Smooth muscle cell (in vitro differentiated cells): Measurements from ENCODE around the gene ZACN. TPM values are rescaled to one million over a fixed set of nuclear protein-coding genes. Genes with fewer than 3 reads are reported as not detected.
A peak's percentile ranks its signal among the peaks of the same experiment; 100 is the strongest.

ENCODE experiments used
- DNase-seq: peaks from one replicate; lab custom pipeline; 2025; ENCODE audit not compliant: unreplicated experiment; lab: John Stamatoyannopoulos, UW
- H2AFZ ChIP-seq: fragments of 200-600 bp; sonication (generic); 2 replicates; pipeline ENCODE4 v1.6.0; 2016; ENCODE audit warnings: antibody characterized with exemption, low read depth, mild to moderate bottlenecking
- H3F3A ChIP-seq: fragments of 200-600 bp; sonication (generic); 2 replicates; pipeline ENCODE4 v1.6.0; 2017; ENCODE audit warnings: antibody characterized with exemption, low read depth
- H3K27ac ChIP-seq: fragments of 200-600 bp; sonication (generic); 2 replicates; pipeline ENCODE4 v1.5.1; 2016; ENCODE audit warnings: low read depth, mild to moderate bottlenecking
- H3K27me3 ChIP-seq: fragments of 200-600 bp; sonication (generic); 2 replicates; pipeline ENCODE4 v1.6.1; 2016; ENCODE audit warnings: low read depth, mild to moderate bottlenecking
- H3K36me3 ChIP-seq: fragments of 200-600 bp; sonication (generic); 2 replicates; pipeline ENCODE4 v1.5.1; 2016; ENCODE audit warnings: low read depth
- H3K4me1 ChIP-seq: fragments of 200-600 bp; sonication (generic); 2 replicates; pipeline ENCODE4 v1.5.1; 2016; ENCODE audit warnings: low read depth
- H3K4me2 ChIP-seq: fragments of 200-600 bp; sonication (generic); 2 replicates; pipeline ENCODE4 v1.6.0; 2016; ENCODE audit warnings: mild to moderate bottlenecking
- H3K4me3 ChIP-seq: fragments of 200-600 bp; sonication (generic); 2 replicates; pipeline ENCODE4 v1.5.1; 2016; ENCODE audit warnings: mild to moderate bottlenecking
- H3K79me2 ChIP-seq: fragments of 200-600 bp; sonication (generic); 2 replicates; pipeline ENCODE4 v1.6.0; 2016; ENCODE audit warnings: low read depth, mild to moderate bottlenecking
- H3K9ac ChIP-seq: fragments of 200-600 bp; sonication (generic); 2 replicates; pipeline ENCODE4 v1.6.0; 2016; ENCODE audit warnings: low read depth
- H3K9me3 ChIP-seq: fragments of 200-600 bp; sonication (generic); replicated peaks from 2 replicates; pipeline ENCODE4 v1.5.1; 2016; ENCODE audit warnings: low read depth
- H4K20me1 ChIP-seq: fragments of 200-600 bp; sonication (generic); 2 replicates; pipeline ENCODE4 v1.6.0; 2016; ENCODE audit warnings: low read depth
- CTCF ChIP-seq: fragments of 200-600 bp; sonication (generic); IDR thresholded peaks from 2 replicates; pipeline ENCODE4 v1.5.1; 2017; ENCODE audit warnings: borderline replicate concordance, mild to moderate bottlenecking, antibody characterized with exemption; ENCODE audit not compliant: insufficient read depth, poor library complexity, severe bottlenecking
- WGBS: methylation state at CpG from one replicate; pipeline ENCODE4 v1.1.7; 2016; ENCODE audit warnings: low lambda C conversion rate; 5-methylcytosine and 5-hydroxymethylcytosine counted together
- polyA plus RNA-seq: library from polyadenylated mRNA; unstranded; fragments of >200 nt; fragmentation: Nextera tagmentation; extraction: Ambion mirVana; gene quantifications from 2 replicates; pipeline ENCODE4 v1.2.1, GENCODE V29; 2016
- total RNA-seq: library from RNA; depleted of rRNA; stranded (reverse); fragments of >200 nt; gene quantifications from 2 replicates; pipeline ENCODE4 v1.2.3, GENCODE V29; 2014

Gene ZACN
- total and polyA plus RNA-seq, 2 experiments from 2014 or later = 3.4 TPM; not detected in 1

- H3K36me3 ChIP-seq = peaks cover 8% of the 10 kb centered on the region
- peaks cover 72% of the 10 kb centered on the region for H4K20me1 ChIP-seq
- no peak for DNase-seq
- peaks cover 18% of the 10 kb centered on the region for H3K79me2 ChIP-seq
- H3K27me3 ChIP-seq = no peaks in the 10 kb centered on the region
- no peak overlapping the region for H3K9ac ChIP-seq
- peaks cover 12% of the 10 kb centered on the region for H3F3A ChIP-seq
- no peak overlapping the region for H2AFZ ChIP-seq
- no peak for TF ChIP-seq CTCF
- H3K4me2 ChIP-seq = no peak overlapping the region
- no peaks in the 10 kb centered on the region for H3K9me3 ChIP-seq
- 95% methylated on average over 15 of the region's 15 CpGs for WGBS
- H3K4me3 ChIP-seq = no peak overlapping the region
- peaks cover 8% of the 10 kb centered on the region for H3K4me1 ChIP-seq
- H3K27ac ChIP-seq = peak overlapping the region; percentile 65
Observed at GRCh38 chr17:76049836-76050537, 29.0 kb upstream of the ZACN start.

GRCh38 chr17:76050538-76051467 is 28.2 kb upstream of the ZACN start:
- peaks cover 76% of the 10 kb centered on the region for H4K20me1 ChIP-seq
- peak overlapping the region; percentile 17 for H3K4me2 ChIP-seq
- H3K36me3 ChIP-seq = peaks cover 8% of the 10 kb centered on the region
- 87% methylated on average over 11 of the region's 11 CpGs for WGBS
- TF ChIP-seq CTCF = no peak
- peaks cover 17% of the 10 kb centered on the region for H3F3A ChIP-seq
- no peak overlapping the region for H3K4me3 ChIP-seq
- H3K4me1 ChIP-seq = peaks cover 8% of the 10 kb centered on the region
- DNase-seq = no peak
- no peak overlapping the region for H2AFZ ChIP-seq
- peak overlapping the region; percentile 67 for H3K27ac ChIP-seq
- H3K9me3 ChIP-seq = no peaks in the 10 kb centered on the region
- H3K27me3 ChIP-seq = no peaks in the 10 kb centered on the region
- no peak overlapping the region for H3K9ac ChIP-seq
- H3K79me2 ChIP-seq = peaks cover 18% of the 10 kb centered on the region

GRCh38 chr17:76051561-76051960 is 27.4 kb upstream of the ZACN start:
- Histone ChIP-seq H3K27ac (peak overlapping the region; percentile 67), H4K20me1 (peaks cover 80% of the 10 kb centered on the region), H3K36me3 (peaks cover 8% of the 10 kb centered on the region), H3K79me2 (peaks cover 18% of the 10 kb centered on the region), H3K4me2 (peak overlapping the region; percentile 17), H3K9ac (no peak overlapping the region), H3K9me3 (no peaks in the 10 kb centered on the region), H2AFZ (no peak overlapping the region), H3F3A (peaks cover 22% of the 10 kb centered on the region), H3K4me3 (no peak overlapping the region), H3K4me1 (peaks cover 8% of the 10 kb centered on the region), H3K27me3 (no peaks in the 10 kb centered on the region)
- DNase-seq = no peak
- no peak for TF ChIP-seq CTCF
- 94% methylated on average over 6 of the region's 6 CpGs for WGBS
